H1 (cell line): ENCODE results near the gene AANAT. TPM values are rescaled to one million over a fixed set of nuclear protein-coding genes. Genes with fewer than 3 reads are reported as not detected.

Experiments
- CTCF ChIA-PET: fragments of 300-600 bp; sonication (Branson Sonifier 250); formaldehyde crosslinking; loops from one replicate; lab custom pipeline; 2021; ENCODE audit not compliant: partially characterized antibody; lab: Charles Lee
- POLR2A ChIA-PET: fragments of 300-600 bp; sonication (Branson Sonifier 250); formaldehyde crosslinking; loops from one replicate; lab custom pipeline; 2021; ENCODE audit warnings: inconsistent platforms; ENCODE audit not compliant: partially characterized antibody; lab: Charles Lee
- DNase-seq, 2 experiments: peaks; one replicate each; pipeline versions ENCODE4 v3.0.0 to v3.0.0-alpha.2; 2010 to 2022; ENCODE audit warnings: low spot score in 2 of 2, low read depth in 1 of 2, mixed read lengths in 1 of 2
- FAIRE-seq: peaks from 2 replicates; lab custom pipeline; 2011; peaks lifted over from hg19 to GRCh38; lab: Jason Lieb, UNC
- H2AFZ ChIP-seq: 2 replicates; pipeline ENCODE4 v1.8.1; 2012; ENCODE audit warnings: low read length, inconsistent platforms
- H2AK5ac ChIP-seq: 2 replicates; pipeline ENCODE4 v1.6.1; 2013; ENCODE audit warnings: low read depth, low read length
- H2BK120ac ChIP-seq: replicated peaks from 2 replicates; pipeline ENCODE3; 2013; ENCODE audit warnings: low read depth, low read length, inconsistent platforms
- H2BK12ac ChIP-seq: 2 replicates; pipeline ENCODE4 v1.6.1; 2013; ENCODE audit warnings: low read depth, low read length
- H2BK15ac ChIP-seq: 2 replicates; pipeline ENCODE4 v1.6.1; 2013; ENCODE audit warnings: low read length
- H2BK20ac ChIP-seq: 2 replicates; pipeline ENCODE4 v1.6.1; 2013; ENCODE audit warnings: low read length
- H2BK5ac ChIP-seq: 2 replicates; pipeline ENCODE4 v1.6.1; 2013; ENCODE audit warnings: low read depth, low read length
- H3K14ac ChIP-seq: 2 replicates; pipeline ENCODE4 v1.6.1; 2013; ENCODE audit warnings: inconsistent platforms; ENCODE audit not compliant: insufficient read length
- H3K18ac ChIP-seq: 2 replicates; pipeline ENCODE4 v1.6.1; 2013; ENCODE audit warnings: low read length; ENCODE audit errors: extremely low read depth
- H3K23ac ChIP-seq: 2 replicates; pipeline ENCODE4 v1.6.1; 2013; ENCODE audit warnings: inconsistent platforms; ENCODE audit not compliant: insufficient read length
- H3K23me2 ChIP-seq: 2 replicates; pipeline ENCODE4 v1.6.1; 2013; ENCODE audit warnings: low read depth, low read length
- H3K27ac ChIP-seq: 2 replicates; pipeline ENCODE4 v1.6.1; 2011; ENCODE audit warnings: low read depth, low read length, inconsistent platforms
- H3K27me3 ChIP-seq, 4 experiments: replicated peaks in 1 of 4; 1 replicate in 1 of 4; 2 replicates in 3 of 4; pipeline versions ENCODE4 v1.6.1 to v1.8.1; 2011 to 2013; ENCODE audit warnings: low read length in 3 of 4, mild to moderate bottlenecking in 3 of 4, inconsistent platforms in 2 of 4, mixed read lengths in 2 of 4, moderate library complexity in 1 of 4; ENCODE audit not compliant: control insufficient read depth in 3 of 4, insufficient read depth in 3 of 4; ENCODE audit errors: extremely low read depth in 1 of 4
- H3K36me3 ChIP-seq, 4 experiments: 2 replicates each; pipeline versions ENCODE4 v1.6.1 to v1.8.1; 2011 to 2013; ENCODE audit warnings: mild to moderate bottlenecking in 4 of 4, low read length in 3 of 4, moderate library complexity in 2 of 4, control low read depth in 1 of 4, inconsistent platforms in 1 of 4; ENCODE audit not compliant: insufficient read depth in 4 of 4, control insufficient read depth in 2 of 4
- H3K4ac ChIP-seq: replicated peaks from 2 replicates; pipeline ENCODE3; 2013; ENCODE audit warnings: low read length, low read depth, mixed read lengths, inconsistent platforms; ENCODE audit not compliant: insufficient read length
- H3K4me1 ChIP-seq, 4 experiments: replicated peaks in 1 of 4; 1 replicate in 1 of 4; 2 replicates in 3 of 4; pipeline versions ENCODE4 v1.6.1 to v1.8.1; 2011 to 2013; ENCODE audit warnings: low read length in 3 of 4, inconsistent platforms in 2 of 4, mixed read lengths in 1 of 4; ENCODE audit not compliant: insufficient read depth in 4 of 4, control insufficient read depth in 3 of 4
- H3K4me2 ChIP-seq, 2 experiments: 2 replicates each; pipeline versions ENCODE4 v1.6.1 to v1.8.1; 2011 to 2013; ENCODE audit warnings: low read depth in 2 of 2, low read length in 2 of 2, control low read depth in 1 of 2, inconsistent platforms in 1 of 2, mild to moderate bottlenecking in 1 of 2; ENCODE audit not compliant: insufficient read depth in 1 of 2
- H3K4me3 ChIP-seq, 4 experiments: fragments of 200-600, 300-600 bp in 1 of 4; sonication (generic), shearing (Covaris generic), sonication (Bioruptor Twin) in 1 of 4; 2 replicates each; pipeline versions ENCODE4 v1.5.1 to v1.8.1; 2011 to 2016; ENCODE audit warnings: low read length in 4 of 4, low read depth in 3 of 4, control low read depth in 2 of 4, inconsistent platforms in 2 of 4, mild to moderate bottlenecking in 2 of 4, mixed read lengths in 1 of 4, moderate library complexity in 1 of 4; ENCODE audit not compliant: insufficient read depth in 2 of 4; ENCODE audit errors: extremely low read depth in 1 of 4
- H3K56ac ChIP-seq: replicated peaks from 2 replicates; pipeline ENCODE3; 2013; ENCODE audit warnings: low read depth, mild to moderate bottlenecking, mixed read lengths, low read length, inconsistent platforms; ENCODE audit not compliant: insufficient read length
- H3K79me1 ChIP-seq: 2 replicates; pipeline ENCODE4 v1.6.1; 2013; ENCODE audit warnings: low read depth, low read length, control low read depth
- H3K79me2 ChIP-seq, 2 experiments: 2 replicates each; pipeline versions ENCODE4 v1.6.1 to v1.8.1; 2012 to 2013; ENCODE audit warnings: low read length in 2 of 2, mild to moderate bottlenecking in 2 of 2, inconsistent platforms in 1 of 2; ENCODE audit not compliant: insufficient read depth in 2 of 2, control insufficient read depth in 1 of 2
- H3K9ac ChIP-seq, 4 experiments: replicated peaks in 1 of 4; 1 replicate in 1 of 4; 2 replicates in 3 of 4; pipeline versions ENCODE4 v1.6.1 to v1.8.1; 2011 to 2013; ENCODE audit warnings: low read depth in 3 of 4, low read length in 3 of 4, control low read depth in 2 of 4, mild to moderate bottlenecking in 2 of 4, moderate library complexity in 2 of 4, inconsistent platforms in 1 of 4; ENCODE audit errors: extremely low read depth in 1 of 4
- H3K9me3 ChIP-seq, 2 experiments: 2 replicates each; pipeline versions ENCODE4 v1.6.1 to v1.8.1; 2012 to 2013; ENCODE audit warnings: mild to moderate bottlenecking in 2 of 2, moderate library complexity in 2 of 2, control low read depth in 1 of 2, inconsistent platforms in 1 of 2, low read depth in 1 of 2, low read length in 1 of 2, mixed read lengths in 1 of 2; ENCODE audit not compliant: insufficient read depth in 2 of 2
- H4K20me1 ChIP-seq, 2 experiments: replicated peaks in 1 of 2; 2 replicates each; pipeline versions ENCODE3 to v1.8.1; 2011 to 2013; ENCODE audit warnings: inconsistent platforms in 2 of 2, low read length in 2 of 2, mild to moderate bottlenecking in 1 of 2; ENCODE audit not compliant: insufficient read depth in 2 of 2, control insufficient read depth in 1 of 2
- H4K5ac ChIP-seq: 2 replicates; pipeline ENCODE4 v1.6.1; 2013; ENCODE audit warnings: low read length, low read depth, mixed read lengths, inconsistent platforms; ENCODE audit not compliant: insufficient read length
- H4K8ac ChIP-seq: 2 replicates; pipeline ENCODE4 v1.8.0; 2013; ENCODE audit warnings: mild to moderate bottlenecking, moderate library complexity, low read length, inconsistent platforms; ENCODE audit not compliant: insufficient read depth; ENCODE audit errors: extremely low read depth
- H4K91ac ChIP-seq: replicated peaks from 2 replicates; pipeline ENCODE3; 2013; ENCODE audit warnings: low read length, mixed read lengths, inconsistent platforms; ENCODE audit not compliant: insufficient read length
- BCL11A ChIP-seq, 2 experiments: IDR thresholded peaks; one replicate each; pipeline ENCODE4 v1.6.1; 2011; ENCODE audit warnings: low read depth in 2 of 2, low read length in 2 of 2, mild to moderate bottlenecking in 2 of 2
- CBX5 ChIP-seq: fragments of 300-800, 300-1000 bp; sonication (generic); IDR thresholded peaks from 2 replicates; pipeline ENCODE4 v1.7.1; 2016; ENCODE audit warnings: antibody characterized with exemption, low read length, low read depth
- CBX8 ChIP-seq: fragments of 300-800, 300-1000 bp; sonication (generic); IDR thresholded peaks from 2 replicates; pipeline ENCODE4 v1.7.1; 2016; ENCODE audit warnings: low read depth, low read length, borderline replicate concordance
- CEBPB ChIP-seq: IDR thresholded peaks from 2 replicates; pipeline ENCODE4 v1.6.1; 2012; ENCODE audit warnings: low read depth, low read length
- KDM1A ChIP-seq: fragments of 200-600, 300-600 bp; sonication (generic); IDR thresholded peaks from 2 replicates; pipeline ENCODE4 v1.7.1; 2016; ENCODE audit warnings: mild to moderate bottlenecking, low read length, borderline replicate concordance
- KDM5A ChIP-seq: fragments of 200-600 bp; IDR thresholded peaks from 2 replicates; pipeline ENCODE4 v1.7.1; 2012; ENCODE audit warnings: mild to moderate bottlenecking, low read length, inconsistent platforms, mixed read lengths
- SUZ12 ChIP-seq: fragments of 200-600 bp; sonication (generic); IDR thresholded peaks from 2 replicates; pipeline ENCODE4 v1.6.1; 2012; ENCODE audit warnings: mild to moderate bottlenecking, inconsistent platforms, low read length, moderate library complexity, mixed read lengths
- WGBS, 2 experiments: shearing (Covaris generic) in 1 of 2; methylation state at CpG; one replicate each; pipeline versions ENCODE4 v1.1.6 to v1.1.7; 2013 to 2015; ENCODE audit warnings: low lambda C conversion rate in 2 of 2, mixed read lengths in 2 of 2, inconsistent platforms in 1 of 2, low coverage in 1 of 2, missing lambda C conversion rate in 1 of 2; ENCODE audit not compliant: insufficient replicate concordance in 2 of 2, insufficient coverage in 1 of 2, insufficient read length in 1 of 2; ENCODE audit errors: extremely low coverage in 1 of 2, missing lambda C conversion rate in 1 of 2; 5-methylcytosine and 5-hydroxymethylcytosine counted together
- polyA plus RNA-seq, 7 experiments: library from polyadenylated mRNA; depleted of rRNA in 3 of 7; stranded (reverse) in 5 of 7; unstranded in 2 of 7; fragments of >200 nt in 5 of 7; fragments of 200-250 nt in 2 of 7; gene quantifications; 1 replicate in 5 of 7; 2 replicates in 1 of 7; 4 replicates in 1 of 7; pipeline versions ENCODE4 v1.2.1 to v1.2.3, GENCODE V29; 2011 to 2013; ENCODE audit warnings: missing spikeins in 2 of 7, mixed read lengths in 2 of 7
- total RNA-seq: library from RNA; stranded (reverse); fragmentation: NEBNext Ultra II Directional; extraction: Animal tissue kit (Norgen Biotek cat#: 25700); gene quantifications from 2 replicates; pipeline ENCODE4 v1.2.1, GENCODE V29; 2021
- TF ChIP-seq, protein P1 (sequence below): IDR thresholded peaks from 2 replicates; pipeline ENCODE4 v1.6.1; 2011; ENCODE audit warnings: low read depth, mild to moderate bottlenecking, low read length; ENCODE audit not compliant: insufficient read depth
- TF ChIP-seq, protein P2 (sequence below): IDR thresholded peaks from 2 replicates; pipeline ENCODE4 v1.6.1; 2012; ENCODE audit warnings: low read length, inconsistent platforms

Gene AANAT
- total and polyA plus RNA-seq, 2 of the 8 experiments (the other 6 are each of a cell fraction or from before 2014, with no cell fraction given) = 0.53 TPM; not detected in 1

DNA sequence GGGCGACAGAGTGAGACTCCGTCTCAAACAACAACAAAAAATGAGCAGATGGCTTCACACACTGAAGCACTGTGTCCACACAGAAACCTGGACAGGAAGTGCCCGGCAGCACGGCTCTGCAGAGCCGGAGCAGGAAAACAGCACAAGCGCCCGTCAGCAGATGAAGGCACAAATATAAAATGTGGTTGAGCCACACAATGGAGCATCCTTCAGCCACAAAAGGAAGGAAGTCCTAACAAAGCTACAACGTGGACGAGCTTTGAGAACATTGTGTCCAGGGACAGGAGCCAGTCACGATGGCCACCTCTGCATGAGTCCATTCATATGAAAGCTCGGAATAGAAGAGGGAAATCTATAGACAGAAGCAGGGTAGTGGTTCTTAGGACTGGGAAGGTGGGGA, 18.2 kb downstream of the AANAT start:
- Histone ChIP-seq H3K18ac (no peak overlapping the region), H3K56ac (no peak overlapping the region), H4K91ac (no peak overlapping the region), H2AK5ac (no peak overlapping the region), H3K27ac (no peak overlapping the region), H2AFZ (no peak overlapping the region), H4K8ac (no peak overlapping the region), H3K27me3 (no peaks in the 10 kb centered on the region), H3K23ac (no peak overlapping the region), H2BK15ac (no peak overlapping the region), H3K36me3 (no peaks in the 10 kb centered on the region; a peak in 1 of 8 replicates), H2BK12ac (no peak overlapping the region), H3K23me2 (no peaks in the 10 kb centered on the region), H3K4ac (no peak overlapping the region), H3K9me3 (no peaks in the 10 kb centered on the region), H4K20me1 (peaks cover 1 to 2% of the 10 kb centered on the region in 2 experiments), H3K4me2 (no peak overlapping the region), H3K79me2 (no peaks in the 10 kb centered on the region), H3K14ac (no peak overlapping the region), H3K4me1 (no peaks in the 10 kb centered on the region), H3K4me3 (no peak overlapping the region), H3K79me1 (no peaks in the 10 kb centered on the region), H2BK20ac (no peak overlapping the region), H2BK120ac (no peak overlapping the region), H4K5ac (no peak overlapping the region), H3K9ac (no peak overlapping the region), H2BK5ac (no peak overlapping the region)
- CTCF ChIA-PET = interaction anchor here (0.7 to 5.9 kb wide), 12 partner anchors 10 to 131 kb away, joined by 3 to 36 read pairs (median 3); partner anchors contain the start of gene AANAT
- POLR2A ChIA-PET = interaction anchor here (1.0 kb wide), 1 partner anchor 32 kb away, joined by 3 read pairs; no protein-coding TSS in a partner anchor
- no peak for FAIRE-seq
- DNase-seq = no peak
- WGBS, 2 experiments = 81% methylated on average over 10 of the region's 11 CpGs; no CpG with 5 or more reads in 1 of the 2 experiments
- TF ChIP-seq BCL11A (IDR thresholded peaks at IDR 0.05; ENCODE audit: low read depth in 2 of 2, low read length in 2 of 2) = no peak
- TF ChIP-seq SUZ12 = no peak
- no peak for TF ChIP-seq CEBPB
- TF ChIP-seq, protein P1, sequence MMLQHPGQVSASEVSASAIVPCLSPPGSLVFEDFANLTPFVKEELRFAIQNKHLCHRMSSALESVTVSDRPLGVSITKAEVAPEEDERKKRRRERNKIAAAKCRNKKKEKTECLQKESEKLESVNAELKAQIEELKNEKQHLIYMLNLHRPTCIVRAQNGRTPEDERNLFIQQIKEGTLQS = no peak
- no peak for TF ChIP-seq KDM1A
- TF ChIP-seq, protein P2, sequence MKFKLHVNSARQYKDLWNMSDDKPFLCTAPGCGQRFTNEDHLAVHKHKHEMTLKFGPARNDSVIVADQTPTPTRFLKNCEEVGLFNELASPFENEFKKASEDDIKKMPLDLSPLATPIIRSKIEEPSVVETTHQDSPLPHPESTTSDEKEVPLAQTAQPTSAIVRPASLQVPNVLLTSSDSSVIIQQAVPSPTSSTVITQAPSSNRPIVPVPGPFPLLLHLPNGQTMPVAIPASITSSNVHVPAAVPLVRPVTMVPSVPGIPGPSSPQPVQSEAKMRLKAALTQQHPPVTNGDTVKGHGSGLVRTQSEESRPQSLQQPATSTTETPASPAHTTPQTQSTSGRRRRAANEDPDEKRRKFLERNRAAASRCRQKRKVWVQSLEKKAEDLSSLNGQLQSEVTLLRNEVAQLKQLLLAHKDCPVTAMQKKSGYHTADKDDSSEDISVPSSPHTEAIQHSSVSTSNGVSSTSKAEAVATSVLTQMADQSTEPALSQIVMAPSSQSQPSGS = no peak
- no peak for TF ChIP-seq CBX5
- TF ChIP-seq KDM5A = no peak
- no peak for TF ChIP-seq CBX8
